ENCODE measurements around the gene ZNF865. TPM values are rescaled to one million over a fixed set of nuclear protein-coding genes. Genes with fewer than 3 reads are reported as not detected.

Gene ZNF865
- total and polyA plus RNA-seq, 10 of the 15 experiments (the other 5 are each of a cell fraction or from before 2014, with no cell fraction given): 0.02 to 18.3 (median 0.90) TPM

DNA sequence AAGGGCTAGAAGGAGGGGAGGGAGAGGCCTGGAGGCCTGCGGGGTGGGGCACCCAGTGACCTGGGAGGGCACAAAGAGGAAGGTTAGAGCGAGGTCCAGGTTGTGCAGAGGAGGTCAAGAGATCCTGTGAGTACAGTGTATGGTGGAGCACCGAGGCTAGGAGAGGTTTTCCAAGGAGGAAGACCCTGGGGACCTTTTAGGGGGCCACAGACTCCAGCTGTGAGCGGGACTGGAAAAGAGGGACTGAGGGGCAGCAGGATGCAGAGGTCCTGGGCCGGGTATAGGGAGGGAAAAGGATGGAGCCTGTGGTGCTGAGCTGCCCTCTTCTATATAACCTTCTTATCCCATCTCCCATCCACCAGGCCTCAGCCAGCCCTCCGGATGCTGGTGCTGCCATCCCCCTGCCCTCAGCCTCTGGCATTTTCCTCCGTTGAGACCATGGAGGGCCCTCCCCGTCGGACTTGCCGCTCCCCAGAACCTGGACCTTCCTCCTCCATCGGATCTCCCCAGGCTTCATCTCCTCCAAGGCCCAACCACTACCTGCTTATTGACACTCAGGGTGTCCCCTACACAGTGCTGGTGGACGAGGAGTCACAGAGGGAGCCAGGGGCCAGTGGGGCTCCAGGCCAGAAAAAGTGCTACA is 38.9 kb downstream of the ZNF865 start:
- ChIA-PET RAD21 (ENCODE audit: unreplicated experiment) (interaction anchor here (2.4 kb wide), 1 partner anchor 10 kb away, joined by 10 read pairs; the partner anchor contains the start of gene U2AF2), SMC1A (ENCODE audit: uncharacterized antibody, unreplicated experiment) (no interaction called here), POLR2A (interaction anchor here (2.1 kb wide), 1 partner anchor 10 kb away, joined by 10 read pairs; the partner anchor contains the start of gene U2AF2), CTCF (interaction anchor here (1.3 to 2.3 kb wide), 3 partner anchors 10 to 27 kb away, joined by 3 to 12 read pairs (median 3); partner anchors contain the start of gene U2AF2)
- WGBS (ENCODE audit: insufficient coverage, insufficient replicate concordance, low lambda C conversion rate, missing lambda C conversion rate): under 1% methylated on average over 12 of the region's 12 CpGs
- intact Hi-C loops (cut with micrococcal nuclease; ENCODE audit: unreplicated experiment) (loop anchor here (5.0 kb wide), 2 partner anchors 33 to 42 kb away; partner anchors contain the start of genes EPN1 and ZNF524), in situ Hi-C loops (cut with MboI) (no loop called here)
- H3K36me3 ChIP-seq (ENCODE audit: control insufficient read depth in 2 of 2, insufficient read depth in 2 of 2, low read length in 1 of 2): 0 out of 4 replicates have a peak, but pooled peaks cover 0 to 2% of the 10 kb centered on the region in 2 experiments
- H2AFZ ChIP-seq (ENCODE audit: control insufficient read depth, low read depth, low read length): no peak overlapping the region
- H3K9ac ChIP-seq (ENCODE audit: control insufficient read depth, insufficient read depth, low read length): peak overlapping the region; percentile 86
- peaks cover 65% of the 10 kb centered on the region for H3K79me2 ChIP-seq (ENCODE audit: control insufficient read depth, insufficient read depth, low read length)
- peak overlapping the region; percentile 91 for H3K4me2 ChIP-seq (ENCODE audit: control insufficient read depth, insufficient read depth)
- BruUV-seq (replicated peaks): no TSS peak
- H3K27ac ChIP-seq (ENCODE audit: control insufficient read depth, insufficient read depth): peak overlapping the region; percentile 64
- no peak for DNase-seq (ENCODE audit: low read depth, low spot score)
- H3K27me3 ChIP-seq (replicated peaks in 1 of 2; ENCODE audit: control insufficient read depth in 2 of 2, insufficient read depth in 2 of 2, low read length in 1 of 2): no peaks in the 10 kb centered on the region
- H3K4me1 ChIP-seq (ENCODE audit: control insufficient read depth, insufficient read depth, low read length): peaks cover 31% of the 10 kb centered on the region
- no peaks in the 10 kb centered on the region for H4K20me1 ChIP-seq (ENCODE audit: control insufficient read depth, insufficient read depth)
- H3K9me3 ChIP-seq (replicated peaks; ENCODE audit: control insufficient read depth, insufficient read depth, low read length): no peaks in the 10 kb centered on the region
- H3K4me3 ChIP-seq: peak overlapping the region; percentile 95
- FAIRE-seq: no peak
- no peak for ATAC-seq
- TF ChIP-seq RAD51 (IDR thresholded peaks at IDR 0.05): no peak
- TF ChIP-seq POLR2AphosphoS5 (IDR thresholded peaks at IDR 0.05; ENCODE audit: low read length): peak; percentile 21; the same call in 1 of the 2 replicates
- TF ChIP-seq ESRRA (IDR thresholded peaks at IDR 0.05; ENCODE audit: low read length): no peak

DNA sequence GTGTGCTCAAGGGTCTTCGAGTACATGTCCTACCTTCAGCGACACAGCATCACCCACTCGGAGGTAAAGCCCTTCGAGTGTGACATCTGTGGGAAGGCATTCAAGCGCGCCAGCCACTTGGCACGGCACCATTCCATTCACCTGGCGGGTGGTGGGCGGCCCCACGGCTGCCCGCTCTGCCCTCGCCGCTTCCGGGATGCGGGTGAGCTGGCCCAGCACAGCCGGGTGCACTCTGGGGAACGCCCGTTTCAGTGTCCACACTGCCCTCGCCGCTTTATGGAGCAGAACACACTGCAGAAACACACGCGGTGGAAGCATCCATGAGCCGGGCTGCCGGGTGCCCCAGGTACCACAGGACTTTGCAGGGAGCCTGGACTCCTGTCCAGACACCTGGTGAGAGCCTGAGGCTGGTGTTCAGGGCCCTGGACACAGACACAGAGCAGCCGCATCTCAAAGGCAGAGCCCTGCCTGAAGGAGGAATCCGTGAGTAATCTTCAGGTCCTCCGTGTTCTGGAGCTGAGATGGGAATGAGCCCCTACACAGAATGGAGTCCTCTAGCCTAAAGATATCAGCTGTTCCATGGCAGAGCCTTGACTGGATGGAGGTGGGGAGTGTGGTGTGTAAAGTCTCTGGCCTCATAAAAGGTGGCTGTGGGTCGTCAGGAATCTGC is 39.5 kb downstream of the ZNF865 start:
- BruUV-seq (replicated peaks): TSS peak; percentile 31
- no peak for DNase-seq (ENCODE audit: low read depth, low spot score)
- intact Hi-C loops (cut with micrococcal nuclease; ENCODE audit: unreplicated experiment): loop anchor here (5.0 kb wide), 2 partner anchors 32 to 43 kb away; partner anchors contain the start of genes EPN1 and ZNF524
- ChIA-PET POLR2A (interaction anchor here (0.6 to 2.1 kb wide), 2 partner anchors 10 to 1184 kb away, joined by 3 to 10 read pairs; partner anchors contain the start of gene U2AF2), SMC1A (ENCODE audit: uncharacterized antibody, unreplicated experiment) (interaction anchor here (0.7 kb wide), 1 partner anchor 12 kb away, joined by 3 read pairs; no protein-coding TSS in a partner anchor), RAD21 (ENCODE audit: unreplicated experiment) (interaction anchor here (0.7 kb wide), 1 partner anchor 38 kb away, joined by 3 read pairs; no protein-coding TSS in a partner anchor), CTCF (interaction anchor here (1.3 to 4.6 kb wide), 4 partner anchors 9 to 27 kb away, joined by 3 to 52 read pairs (median 8); partner anchors contain the start of gene U2AF2)
- no peak for FAIRE-seq
- Histone ChIP-seq H4K20me1 (ENCODE audit: control insufficient read depth, insufficient read depth) (no peaks in the 10 kb centered on the region), H2AFZ (ENCODE audit: control insufficient read depth, low read depth, low read length) (no peak overlapping the region), H3K9me3 (replicated peaks; ENCODE audit: control insufficient read depth, insufficient read depth, low read length) (no peaks in the 10 kb centered on the region), H3K4me2 (ENCODE audit: control insufficient read depth, insufficient read depth) (peak overlapping the region; percentile 91), H3K27me3 (replicated peaks in 1 of 2; ENCODE audit: control insufficient read depth in 2 of 2, insufficient read depth in 2 of 2, low read length in 1 of 2) (no peaks in the 10 kb centered on the region), H3K27ac (ENCODE audit: control insufficient read depth, insufficient read depth) (peak overlapping the region; percentile 64), H3K9ac (ENCODE audit: control insufficient read depth, insufficient read depth, low read length) (peak overlapping the region; percentile 86; the same call in 1 of the 2 replicates), H3K4me3 (peak overlapping the region; percentile 95), H3K36me3 (ENCODE audit: control insufficient read depth in 2 of 2, insufficient read depth in 2 of 2, low read length in 1 of 2) (0 out of 4 replicates have a peak, but pooled peaks cover 0 to 2% of the 10 kb centered on the region in 2 experiments), H3K79me2 (ENCODE audit: control insufficient read depth, insufficient read depth, low read length) (peaks cover 64% of the 10 kb centered on the region), H3K4me1 (ENCODE audit: control insufficient read depth, insufficient read depth, low read length) (peaks cover 25% of the 10 kb centered on the region)
- in situ Hi-C loops (cut with MboI): no loop called here
- TF ChIP-seq RUNX3 (IDR thresholded peaks at IDR 0.05; ENCODE audit: low read length): 0 out of 2 replicates have a peak, but pooled peaks have one; percentile 15
- 0 out of 2 replicates have a peak, but pooled peaks have one; percentile 10 for TF ChIP-seq TCF3 (IDR thresholded peaks at IDR 0.05; ENCODE audit: borderline replicate concordance, insufficient read depth, low read depth, low read length)
- TF ChIP-seq PAX5 (IDR thresholded peaks at IDR 0.05; ENCODE audit: borderline replicate concordance, low read depth, low read length): 0 out of 2 replicates have a peak, but pooled peaks have one; percentile 15
- no peak for TF ChIP-seq SP1 (IDR thresholded peaks at IDR 0.05; ENCODE audit: low read depth, low read length)
- WGBS (ENCODE audit: insufficient coverage, insufficient replicate concordance, low lambda C conversion rate, missing lambda C conversion rate): 8% methylated on average over 23 of the region's 28 CpGs
- ATAC-seq: no peak
